ENCODE data around the gene CLDN14. TPM values are rescaled to one million over a fixed set of nuclear protein-coding genes. Genes with fewer than 3 reads are reported as not detected.

CLDN14 gene
- total RNA-seq, 4 donors from 2014 or later, result not detected

DNA sequence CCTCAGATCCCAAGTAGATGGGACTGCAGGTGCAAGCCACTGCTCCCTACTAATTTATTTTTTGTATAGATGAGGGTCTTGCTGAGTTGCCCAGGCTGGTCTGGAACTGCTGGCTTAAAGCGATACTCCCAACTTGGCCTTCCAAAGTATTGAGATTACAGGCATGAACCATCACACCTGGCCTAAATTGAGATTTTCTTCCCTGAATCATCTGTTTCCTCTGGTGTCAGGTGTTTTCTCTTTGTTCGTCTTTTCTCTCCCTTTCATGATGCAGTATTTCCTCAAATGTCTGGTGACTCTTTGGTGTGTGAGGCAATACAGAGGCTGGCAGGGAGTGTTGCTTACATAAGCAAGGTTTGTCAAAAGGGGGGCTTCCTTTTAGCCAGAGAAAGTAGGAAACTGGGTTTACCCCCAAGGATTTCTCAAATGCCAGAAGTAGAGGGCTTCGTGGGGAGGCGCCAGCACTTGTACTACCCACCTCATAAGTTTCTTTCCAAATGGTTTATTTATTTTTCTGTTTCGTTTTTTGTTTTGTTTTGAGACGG, 27.6 kb downstream of the CLDN14 start:
- TF ChIP-seq, protein P1, sequence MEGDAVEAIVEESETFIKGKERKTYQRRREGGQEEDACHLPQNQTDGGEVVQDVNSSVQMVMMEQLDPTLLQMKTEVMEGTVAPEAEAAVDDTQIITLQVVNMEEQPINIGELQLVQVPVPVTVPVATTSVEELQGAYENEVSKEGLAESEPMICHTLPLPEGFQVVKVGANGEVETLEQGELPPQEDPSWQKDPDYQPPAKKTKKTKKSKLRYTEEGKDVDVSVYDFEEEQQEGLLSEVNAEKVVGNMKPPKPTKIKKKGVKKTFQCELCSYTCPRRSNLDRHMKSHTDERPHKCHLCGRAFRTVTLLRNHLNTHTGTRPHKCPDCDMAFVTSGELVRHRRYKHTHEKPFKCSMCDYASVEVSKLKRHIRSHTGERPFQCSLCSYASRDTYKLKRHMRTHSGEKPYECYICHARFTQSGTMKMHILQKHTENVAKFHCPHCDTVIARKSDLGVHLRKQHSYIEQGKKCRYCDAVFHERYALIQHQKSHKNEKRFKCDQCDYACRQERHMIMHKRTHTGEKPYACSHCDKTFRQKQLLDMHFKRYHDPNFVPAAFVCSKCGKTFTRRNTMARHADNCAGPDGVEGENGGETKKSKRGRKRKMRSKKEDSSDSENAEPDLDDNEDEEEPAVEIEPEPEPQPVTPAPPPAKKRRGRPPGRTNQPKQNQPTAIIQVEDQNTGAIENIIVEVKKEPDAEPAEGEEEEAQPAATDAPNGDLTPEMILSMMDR (IDR thresholded peaks at IDR 0.05; ENCODE audit: low read depth), result no peak

DNA sequence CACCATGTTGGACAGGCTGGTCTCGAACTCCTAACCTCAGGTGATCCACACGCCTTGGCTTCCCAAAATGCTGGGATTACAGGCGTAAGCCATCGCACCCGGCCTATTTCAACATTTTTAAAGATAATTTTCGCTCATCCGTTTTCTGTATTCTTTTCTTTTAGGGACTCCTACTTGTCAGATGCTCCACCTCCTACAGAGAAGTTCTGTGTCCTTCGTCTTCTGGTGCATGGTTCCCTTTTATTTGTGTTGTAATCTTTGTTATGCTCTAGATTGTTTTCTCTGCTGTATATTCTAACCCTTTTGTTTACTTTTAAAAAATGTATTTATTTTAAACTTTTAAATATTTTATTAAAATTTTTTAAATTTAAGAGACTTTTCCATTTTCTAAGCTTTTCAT, 28.4 kb downstream of the CLDN14 start:
- TF ChIP-seq, protein P1 (IDR thresholded peaks at IDR 0.05; ENCODE audit: low read depth), result no peak

GRCh38 chr21:36450511-36450910, 29.4 kb downstream of the CLDN14 start:
- TF ChIP-seq, protein P1 (IDR thresholded peaks at IDR 0.05; ENCODE audit: low read depth), result no peak

- TF ChIP-seq, protein P1 (IDR thresholded peaks at IDR 0.05; ENCODE audit: low read depth), result no peak
These were observed 33.6 kb downstream of the CLDN14 start for GRCh38 chr21:36446301-36446700.

DNA sequence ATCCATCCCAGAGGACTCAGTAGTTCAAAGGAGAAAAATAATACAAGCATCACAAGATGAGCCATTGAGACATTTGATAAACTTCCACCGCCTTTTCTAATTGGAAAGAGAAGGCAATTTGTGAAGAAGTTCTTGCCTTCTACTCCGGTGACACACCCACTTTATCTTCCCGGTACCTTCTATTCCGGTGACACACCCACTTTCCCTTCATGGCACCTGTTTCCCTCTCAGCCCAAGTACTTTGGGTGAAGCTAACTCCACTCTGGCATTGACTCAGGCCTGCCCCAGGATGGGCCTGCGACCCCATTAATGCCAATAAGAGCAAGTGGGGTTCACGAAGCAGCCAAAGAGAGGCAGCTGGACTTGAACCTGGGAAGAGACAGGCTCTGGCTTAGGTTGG, 38.2 kb downstream of the CLDN14 start:
- TF ChIP-seq, protein P1 (IDR thresholded peaks at IDR 0.05; ENCODE audit: low read depth), result no peak

DNA sequence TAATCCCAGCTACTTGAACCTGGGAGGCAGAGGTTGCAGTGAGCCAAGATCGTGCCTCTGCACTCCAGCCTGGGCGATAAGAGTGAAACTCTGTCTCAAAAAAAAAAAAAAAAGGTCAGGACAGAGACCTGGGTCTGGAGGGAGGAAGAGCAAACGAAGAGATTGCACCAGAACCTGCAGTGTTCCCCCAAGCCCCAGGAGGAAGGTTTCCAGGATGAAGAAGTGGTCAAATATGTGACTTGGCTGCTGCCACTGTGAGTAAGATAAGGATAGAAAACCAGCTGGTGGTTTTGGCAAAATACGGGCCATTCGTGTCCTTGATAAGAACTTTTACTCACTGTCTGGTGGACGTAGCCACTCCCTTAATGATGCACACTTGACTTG, 42.2 kb downstream of the CLDN14 start:
- TF ChIP-seq, protein P1 (IDR thresholded peaks at IDR 0.05; ENCODE audit: low read depth), result no peak

DNA sequence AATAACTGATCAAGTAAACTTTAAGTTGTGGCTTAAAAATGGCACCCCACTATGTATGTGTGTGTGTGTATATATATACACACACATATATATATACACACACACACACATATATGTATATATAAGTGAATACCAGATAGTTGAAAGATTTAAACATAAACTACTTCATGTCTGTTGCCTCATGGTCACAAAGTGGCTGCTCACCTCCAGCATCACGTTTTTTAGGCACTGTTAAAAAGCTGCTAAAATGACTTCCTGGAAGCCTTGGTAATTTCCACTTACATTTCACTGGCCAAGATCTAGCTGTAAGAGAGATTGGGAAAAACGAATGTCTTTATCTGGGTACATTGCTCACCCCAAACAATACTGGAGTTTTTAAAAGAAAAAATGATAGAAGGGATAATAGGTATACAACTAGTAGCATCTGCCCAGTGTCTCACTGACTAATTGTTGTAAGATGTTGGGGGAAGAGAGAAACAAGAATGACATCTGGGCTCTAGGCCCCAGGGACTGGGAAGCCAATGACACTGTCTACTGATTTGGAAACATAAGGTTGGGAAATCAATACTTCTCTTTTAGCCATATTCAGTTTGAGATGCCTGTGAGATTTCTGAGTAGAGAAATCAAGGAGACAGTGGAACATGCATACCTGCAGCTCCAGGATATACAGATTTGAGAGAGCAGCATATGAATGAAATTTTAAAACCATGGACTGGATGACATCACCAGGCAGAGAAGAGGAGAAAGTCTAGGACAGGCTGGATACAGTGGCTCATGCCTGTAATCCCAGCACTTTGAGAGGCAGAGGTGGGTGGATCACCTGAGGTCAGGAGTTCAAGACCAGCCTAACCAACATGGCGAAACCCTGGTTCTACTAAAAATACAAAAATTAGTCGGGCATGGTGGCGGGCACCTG, 42.8 kb downstream of the CLDN14 start:
- TF ChIP-seq, protein P1 (IDR thresholded peaks at IDR 0.05; ENCODE audit: low read depth), result no peak

Data from subcutaneous adipose tissue (tissue), 4 donors.